ENCODE data around the gene AFP.

AFP gene

DNA sequence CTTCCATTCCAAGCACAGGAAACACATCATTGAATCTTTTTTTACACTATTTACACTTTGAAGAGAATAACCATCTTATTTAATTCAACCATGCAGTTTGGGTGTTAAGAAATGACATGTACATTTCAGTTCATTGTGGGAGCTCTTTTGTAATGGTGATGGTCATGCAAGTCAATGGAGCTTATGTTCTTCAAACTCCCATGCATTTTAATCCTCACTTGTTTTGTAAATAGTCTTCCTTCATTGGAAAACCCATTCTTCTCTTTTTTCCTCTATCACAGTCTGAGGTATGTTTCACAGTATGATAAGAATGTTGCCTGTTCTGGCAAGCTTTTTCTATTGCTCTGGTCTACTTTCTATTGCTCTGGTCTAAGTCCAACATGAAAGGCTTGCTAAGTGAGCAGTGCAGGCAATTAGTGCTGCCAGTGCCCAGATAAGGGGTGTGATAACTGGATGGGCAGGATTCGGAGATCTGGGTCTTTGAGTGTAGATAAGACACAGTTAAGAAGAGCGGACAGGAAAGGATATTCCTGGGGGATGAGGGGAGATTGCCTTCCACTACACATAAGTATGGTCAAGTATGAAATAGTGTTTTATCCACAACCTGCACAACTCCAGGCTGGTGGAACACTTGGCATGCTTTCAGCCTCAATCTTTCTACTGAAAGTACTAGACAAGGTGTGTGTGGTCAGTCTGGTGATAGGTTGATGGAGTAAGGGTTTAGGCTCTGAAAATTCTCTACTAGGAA lies 17.1 kb downstream of the AFP start:
- ChIA-PET CTCF (interaction anchor here (0.6 to 1.0 kb wide), 2 partner anchors 25 to 74 kb away, joined by 3 to 4 read pairs; no protein-coding TSS in a partner anchor), POLR2A (ENCODE audit: low non-redundant PET) (no interaction called here)
- TF ChIP-seq, protein P1, sequence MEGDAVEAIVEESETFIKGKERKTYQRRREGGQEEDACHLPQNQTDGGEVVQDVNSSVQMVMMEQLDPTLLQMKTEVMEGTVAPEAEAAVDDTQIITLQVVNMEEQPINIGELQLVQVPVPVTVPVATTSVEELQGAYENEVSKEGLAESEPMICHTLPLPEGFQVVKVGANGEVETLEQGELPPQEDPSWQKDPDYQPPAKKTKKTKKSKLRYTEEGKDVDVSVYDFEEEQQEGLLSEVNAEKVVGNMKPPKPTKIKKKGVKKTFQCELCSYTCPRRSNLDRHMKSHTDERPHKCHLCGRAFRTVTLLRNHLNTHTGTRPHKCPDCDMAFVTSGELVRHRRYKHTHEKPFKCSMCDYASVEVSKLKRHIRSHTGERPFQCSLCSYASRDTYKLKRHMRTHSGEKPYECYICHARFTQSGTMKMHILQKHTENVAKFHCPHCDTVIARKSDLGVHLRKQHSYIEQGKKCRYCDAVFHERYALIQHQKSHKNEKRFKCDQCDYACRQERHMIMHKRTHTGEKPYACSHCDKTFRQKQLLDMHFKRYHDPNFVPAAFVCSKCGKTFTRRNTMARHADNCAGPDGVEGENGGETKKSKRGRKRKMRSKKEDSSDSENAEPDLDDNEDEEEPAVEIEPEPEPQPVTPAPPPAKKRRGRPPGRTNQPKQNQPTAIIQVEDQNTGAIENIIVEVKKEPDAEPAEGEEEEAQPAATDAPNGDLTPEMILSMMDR (conservative IDR thresholded peaks at IDR 0.05; ENCODE audit: low read depth) = no peak
- no peak for DNase-seq (ENCODE audit: low spot score)
- no peak overlapping the region for H3K27ac ChIP-seq

DNA sequence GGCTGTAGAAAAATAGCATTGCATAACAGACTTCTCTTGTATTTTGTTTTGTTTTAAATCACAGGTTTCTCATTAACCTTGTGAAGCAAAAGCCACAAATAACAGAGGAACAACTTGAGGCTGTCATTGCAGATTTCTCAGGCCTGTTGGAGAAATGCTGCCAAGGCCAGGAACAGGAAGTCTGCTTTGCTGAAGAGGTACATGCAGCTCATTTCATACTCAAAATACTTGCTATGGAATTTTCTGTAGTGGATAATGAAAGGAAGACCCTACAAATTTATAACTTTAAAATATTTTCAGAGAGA lies 17.6 kb downstream of the AFP start:
- TF ChIP-seq, protein P1 (conservative IDR thresholded peaks at IDR 0.05; ENCODE audit: low read depth) = no peak
- CTCF ChIA-PET = interaction anchor here (0.6 kb wide), 1 partner anchor 73 kb away, joined by 3 read pairs; no protein-coding TSS in a partner anchor
- POLR2A ChIA-PET (ENCODE audit: low non-redundant PET) = interaction anchor here (0.6 kb wide), 1 partner anchor 83 kb away, joined by 4 read pairs; no protein-coding TSS in a partner anchor
- no peak for DNase-seq (ENCODE audit: low spot score)
- no peak overlapping the region for H3K27ac ChIP-seq

DNA sequence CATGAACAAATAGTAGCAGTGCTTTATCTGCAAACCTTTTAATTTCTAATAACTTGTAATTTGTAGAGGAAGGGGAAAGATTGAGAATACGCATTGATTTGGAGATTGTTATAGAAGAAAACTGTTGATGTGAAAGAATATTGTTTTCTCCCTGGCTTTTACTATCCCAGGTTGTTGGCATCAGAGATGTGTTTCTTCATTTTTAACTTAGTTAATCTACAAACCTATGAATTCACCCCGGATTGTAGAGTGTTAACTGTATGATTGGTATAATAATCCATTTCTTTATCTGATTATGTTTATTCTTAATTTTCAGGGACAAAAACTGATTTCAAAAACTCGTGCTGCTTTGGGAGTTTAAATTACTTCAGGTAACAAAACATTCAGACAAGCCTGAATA lies 18.9 kb downstream of the AFP start:
- ChIA-PET POLR2A (ENCODE audit: low non-redundant PET) (no interaction called here), CTCF (no interaction called here)
- TF ChIP-seq, protein P1 (conservative IDR thresholded peaks at IDR 0.05; ENCODE audit: low read depth) = no peak
- no peak overlapping the region for H3K27ac ChIP-seq
- no peak for DNase-seq (ENCODE audit: low spot score)

DNA sequence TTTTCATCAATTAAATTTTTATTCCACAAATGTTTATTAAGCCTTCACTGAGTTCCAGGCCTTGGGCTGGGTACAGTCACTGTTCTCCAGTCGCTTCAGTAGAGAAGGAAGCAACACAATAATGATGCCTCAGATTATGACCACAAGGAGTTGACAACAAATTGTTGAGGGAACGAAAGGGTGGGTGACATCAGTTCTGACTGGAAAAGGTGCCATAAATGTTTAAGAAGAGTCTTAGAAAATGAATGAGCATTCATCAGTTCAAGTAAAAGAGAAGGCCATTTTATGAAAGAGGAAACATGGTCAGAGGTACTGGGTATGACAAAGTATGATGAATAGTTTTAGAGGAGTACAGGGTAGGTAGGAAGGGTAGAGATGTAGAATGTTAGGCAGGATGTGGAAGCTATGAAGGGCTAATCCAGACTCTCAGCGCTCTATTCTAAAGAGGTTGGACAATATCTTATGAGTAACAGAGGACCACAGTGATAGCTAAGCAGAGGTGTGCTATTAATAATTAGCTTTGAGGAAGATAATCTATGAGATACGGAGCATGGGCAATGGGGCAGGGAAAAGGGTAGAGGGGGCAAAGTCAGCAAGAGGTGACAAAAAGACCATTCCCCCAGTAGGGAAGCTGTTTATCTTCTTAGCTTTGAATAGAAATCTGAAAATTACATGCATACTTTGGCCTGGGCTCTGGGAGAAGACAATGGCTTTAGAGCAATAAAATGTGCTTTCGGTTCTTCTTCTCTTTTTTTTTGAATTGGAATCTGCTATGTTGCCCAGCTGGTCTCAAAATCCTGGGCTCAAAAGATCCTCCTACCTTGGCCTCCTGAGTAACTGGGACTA lies 20.4 kb downstream of the AFP start:
- DNase-seq (ENCODE audit: low spot score) = no peak
- POLR2A ChIA-PET (ENCODE audit: low non-redundant PET) = no interaction called here
- CTCF ChIA-PET = interaction anchor here (0.6 to 1.1 kb wide), 4 partner anchors 10 to 1381 kb away, joined by 3 to 6 read pairs (median 3); no protein-coding TSS in a partner anchor
- TF ChIP-seq, protein P1 (conservative IDR thresholded peaks at IDR 0.05; ENCODE audit: low read depth) = no peak
- H3K27ac ChIP-seq = no peak overlapping the region

DNA sequence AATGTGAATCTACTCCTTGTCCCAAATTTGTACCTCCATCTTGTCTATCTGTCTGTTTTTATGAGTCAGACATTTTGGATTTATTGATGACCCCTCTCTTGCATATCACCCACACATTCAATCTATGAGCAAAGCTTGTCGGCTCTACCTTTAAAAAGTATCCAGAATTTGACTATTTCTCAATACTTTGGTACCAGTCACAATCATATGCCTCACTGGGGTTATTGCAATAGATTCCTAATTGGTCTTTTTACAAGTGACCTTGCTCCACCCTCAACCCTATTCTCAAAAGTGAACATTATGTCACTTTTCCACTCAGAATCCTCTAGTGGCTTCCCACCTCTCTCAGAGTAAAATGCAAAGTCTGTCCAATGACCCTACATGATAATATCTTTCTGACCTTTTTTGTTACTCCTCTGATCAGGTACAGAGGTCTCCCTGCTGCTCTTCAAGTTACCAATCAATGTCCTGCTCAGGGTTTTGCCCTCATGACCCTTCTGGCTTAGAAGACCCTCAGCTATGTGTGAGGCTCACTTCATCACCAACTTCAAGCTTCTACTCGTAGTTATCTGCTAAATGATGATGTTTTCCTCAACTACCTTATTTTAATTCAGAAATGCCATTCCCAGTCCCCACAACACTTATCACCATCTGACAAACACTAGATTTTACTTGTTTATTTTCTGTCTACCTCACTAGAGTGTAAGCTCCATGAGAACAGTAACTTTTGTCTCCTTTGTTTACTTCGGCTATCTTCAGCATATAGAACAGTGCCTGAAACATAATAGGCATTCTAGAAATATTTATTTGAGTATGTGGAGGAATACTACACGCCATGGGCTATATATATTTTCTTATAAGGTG lies 22.4 kb downstream of the AFP start:
- POLR2A ChIA-PET (ENCODE audit: low non-redundant PET) = no interaction called here
- CTCF ChIA-PET = interaction anchor here (0.8 to 1.0 kb wide), 2 partner anchors 12 to 69 kb away, joined by 3 read pairs; no protein-coding TSS in a partner anchor
- TF ChIP-seq, protein P1 (conservative IDR thresholded peaks at IDR 0.05; ENCODE audit: low read depth) = no peak
- H3K27ac ChIP-seq = no peak overlapping the region
- DNase-seq (ENCODE audit: low spot score) = no peak

DNA sequence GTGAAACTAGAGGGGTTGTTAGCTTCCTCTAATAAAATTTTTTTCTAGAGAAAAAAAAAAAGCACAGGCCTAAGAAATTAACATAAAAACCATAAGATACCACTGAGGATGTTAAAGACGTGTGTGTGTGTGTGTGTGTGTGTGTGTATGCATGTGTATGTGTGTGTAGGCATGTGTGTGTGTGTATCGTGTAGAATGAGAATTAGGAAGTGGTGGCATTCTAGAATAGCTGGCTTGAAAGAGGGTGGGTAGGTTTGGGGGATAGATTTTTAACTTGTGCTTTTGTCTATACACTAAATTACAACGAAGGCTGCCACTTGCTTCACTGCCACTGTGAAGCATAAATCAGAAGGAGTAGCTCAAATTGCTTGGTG lies 23.0 kb downstream of the AFP start:
- no peak overlapping the region for H3K27ac ChIP-seq
- no peak for DNase-seq (ENCODE audit: low spot score)
- POLR2A ChIA-PET (ENCODE audit: low non-redundant PET) = no interaction called here
- CTCF ChIA-PET = interaction anchor here (0.8 kb wide), 1 partner anchor 68 kb away, joined by 3 read pairs; no protein-coding TSS in a partner anchor
- TF ChIP-seq, protein P1 (conservative IDR thresholded peaks at IDR 0.05; ENCODE audit: low read depth) = no peak

Data from RWPE1 (cell line).